ENCODE data around the gene PGAP3.

Gene PGAP3

GRCh38 chr17:39701784-39702422, 14.0 kb upstream of the PGAP3 start:
- TF ChIP-seq CTCF (IDR thresholded peaks at IDR 0.05), result no peak

- no peak for TF ChIP-seq CTCF (IDR thresholded peaks at IDR 0.05)
Measured at GRCh38 chr17:39701012-39701783, 13.3 kb upstream of the PGAP3 start.

GRCh38 chr17:39700148-39700987, 12.5 kb upstream of the PGAP3 start:
- TF ChIP-seq CTCF (IDR thresholded peaks at IDR 0.05), result no peak

- TF ChIP-seq CTCF (IDR thresholded peaks at IDR 0.05), result no peak
Measured at GRCh38 chr17:39699818-39700147, 11.9 kb upstream of the PGAP3 start, which contains the start of gene ERBB2. ERBB2 (plus strand) TSS chr17:39700064; CDS start chr17:39700239, 175 bp downstream.

- no peak for TF ChIP-seq CTCF (IDR thresholded peaks at IDR 0.05)
Measured at GRCh38 chr17:39697961-39698360, 10.1 kb upstream of the PGAP3 start.

- no peak for TF ChIP-seq CTCF (IDR thresholded peaks at IDR 0.05)
Measured at GRCh38 chr17:39696731-39697130, 8.9 kb upstream of the PGAP3 start.

GRCh38 chr17:39695089-39695474, 7.2 kb upstream of the PGAP3 start:
- TF ChIP-seq CTCF (IDR thresholded peaks at IDR 0.05), result no peak
